Measurements from ENCODE around the gene RAD51AP2. TPM values are rescaled to one million over a fixed set of nuclear protein-coding genes. Genes with fewer than 3 reads are reported as not detected.

Gene RAD51AP2
- polyA plus RNA-seq, 3 donors = not detected

- H3K36me3 ChIP-seq (replicated peaks in 1 of 2; ENCODE audit: control insufficient read depth in 1 of 2, insufficient read depth in 2 of 2, low read length in 2 of 2) = no peaks in the 10 kb centered on the region
- H3K27ac Mint-ChIP-seq = no peak overlapping the region
- H3K27me3 Mint-ChIP-seq (ENCODE audit: low read depth in 3 of 3) = peaks cover 24 to 32% (median 31%) of the 10 kb centered on the region in 3 donors
- H3K36me3 Mint-ChIP-seq = no peaks in the 10 kb centered on the region
- H3K9me3 Mint-ChIP-seq = peaks cover 0 to 6% (median 0%) of the 10 kb centered on the region in 7 donors
- no peak overlapping the region for H3K27ac ChIP-seq (ENCODE audit: low read depth in 1 of 2, low read length in 2 of 2)
- no peak overlapping the region for H3K4me3 Mint-ChIP-seq
- no peaks in the 10 kb centered on the region for H3K79me2 ChIP-seq (ENCODE audit: insufficient read depth, low read length)
- no peak overlapping the region for H3K4me3 ChIP-seq (replicated peaks in 1 of 3; ENCODE audit: low read depth in 2 of 3, low read length in 3 of 3)
- peaks cover 3% of the 10 kb centered on the region for H3K4me1 Mint-ChIP-seq
- no peaks in the 10 kb centered on the region for H4K20me1 ChIP-seq (ENCODE audit: insufficient read depth, low read length)
- H3K9ac ChIP-seq (ENCODE audit: insufficient read depth, low read length, poor library complexity, severe bottlenecking) = no peak overlapping the region
- no peak overlapping the region for H3K4me2 ChIP-seq (replicated peaks; ENCODE audit: extremely low read depth, low read length, poor library complexity, severe bottlenecking)
- no peak for DNase-seq
- H3K4me1 ChIP-seq (ENCODE audit: control insufficient read depth in 1 of 2, insufficient read depth in 2 of 2, low read length in 2 of 2) = no peaks in the 10 kb centered on the region
- TF ChIP-seq CTCF (IDR thresholded peaks at IDR 0.05) = no peak
- H3K27me3 ChIP-seq (ENCODE audit: control insufficient read depth in 2 of 2, insufficient read depth in 2 of 2, low read length in 2 of 2) = peaks cover 24 to 40% of the 10 kb centered on the region in 2 donors
- no peaks in the 10 kb centered on the region for H3K9me3 ChIP-seq (replicated peaks in 1 of 2; ENCODE audit: control insufficient read depth in 1 of 2, insufficient read depth in 1 of 2, low read length in 2 of 2)
- H2AFZ ChIP-seq (ENCODE audit: insufficient read depth, low read depth, low read length, poor library complexity, severe bottlenecking) = no peak overlapping the region
- intact Hi-C loops (cut with micrococcal nuclease) = no loop called here
These were observed 1.2 kb upstream of the RAD51AP2 start for GRCh38 chr2:17519486-17519885.

- Histone ChIP-seq H3K9ac (ENCODE audit: insufficient read depth, low read length, poor library complexity, severe bottlenecking) (no peak overlapping the region), H3K27me3 (ENCODE audit: control insufficient read depth in 2 of 2, insufficient read depth in 2 of 2, low read length in 2 of 2) (peaks cover 24 to 35% of the 10 kb centered on the region in 2 donors), H2AFZ (ENCODE audit: insufficient read depth, low read depth, low read length, poor library complexity, severe bottlenecking) (no peak overlapping the region), H4K20me1 (ENCODE audit: insufficient read depth, low read length) (no peaks in the 10 kb centered on the region), H3K9me3 (replicated peaks in 1 of 2; ENCODE audit: control insufficient read depth in 1 of 2, insufficient read depth in 1 of 2, low read length in 2 of 2) (no peaks in the 10 kb centered on the region), H3K4me2 (replicated peaks; ENCODE audit: extremely low read depth, low read length, poor library complexity, severe bottlenecking) (no peak overlapping the region), H3K79me2 (ENCODE audit: insufficient read depth, low read length) (no peaks in the 10 kb centered on the region), H3K4me1 (ENCODE audit: control insufficient read depth in 1 of 2, insufficient read depth in 2 of 2, low read length in 2 of 2) (no peaks in the 10 kb centered on the region), H3K4me3 (replicated peaks in 1 of 3; ENCODE audit: low read depth in 2 of 3, low read length in 3 of 3) (no peak overlapping the region), H3K27ac (ENCODE audit: low read depth in 1 of 2, low read length in 2 of 2) (no peak overlapping the region), H3K36me3 (replicated peaks in 1 of 2; ENCODE audit: control insufficient read depth in 1 of 2, insufficient read depth in 2 of 2, low read length in 2 of 2) (no peaks in the 10 kb centered on the region)
- peaks cover 3% of the 10 kb centered on the region for H3K4me1 Mint-ChIP-seq
- DNase-seq = no peak
- H3K27me3 Mint-ChIP-seq (ENCODE audit: low read depth in 3 of 3) = peaks cover 24 to 32% (median 31%) of the 10 kb centered on the region in 3 donors
- intact Hi-C loops (cut with micrococcal nuclease) = no loop called here
- no peaks in the 10 kb centered on the region for H3K36me3 Mint-ChIP-seq
- H3K27ac Mint-ChIP-seq = no peak overlapping the region
- no peak for TF ChIP-seq CTCF (IDR thresholded peaks at IDR 0.05)
- WGBS (ENCODE audit: insufficient coverage) = 17% methylated on average over 1 of the region's 8 CpGs
- peak overlapping the region in 1 of 2 donors; percentile 42 for H3K4me3 Mint-ChIP-seq
- H3K9me3 Mint-ChIP-seq = peaks cover 0 to 6% (median 0%) of the 10 kb centered on the region in 7 donors
These were observed 594 bp downstream of the RAD51AP2 start for GRCh38 chr2:17517481-17518211.

Data from CD14-positive monocyte (primary cell).